NCI-H226 (cell line): Measurements from ENCODE around the gene FOXP4.
A peak's percentile ranks its signal among the peaks of the same experiment; 100 is the strongest.

ENCODE experiments used
- DNase-seq: peaks from one replicate; pipeline ENCODE4 v3.0.0-alpha.2; 2015

FOXP4 gene

DNA sequence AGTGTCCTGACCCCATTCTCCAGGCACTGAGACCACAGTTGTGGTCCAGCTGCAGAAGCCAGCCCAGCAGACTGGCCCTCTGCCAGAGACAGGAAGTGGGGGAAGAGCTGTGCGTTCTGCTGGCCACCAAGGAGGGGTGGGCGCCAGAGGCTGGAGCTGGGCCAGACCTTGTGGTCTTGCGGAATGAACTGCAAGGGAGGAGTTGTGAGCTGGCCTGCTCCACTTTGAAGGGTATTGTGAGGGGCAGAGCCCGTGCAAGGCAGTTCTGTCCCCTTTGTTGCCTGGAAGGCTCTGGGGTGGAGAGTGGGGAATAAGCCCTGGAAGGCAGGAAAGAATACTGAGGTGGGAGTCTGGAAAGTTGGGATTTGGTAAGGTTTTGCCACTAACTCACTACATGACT lies 88.5 kb downstream of the FOXP4 start:
- no peak for DNase-seq

DNA sequence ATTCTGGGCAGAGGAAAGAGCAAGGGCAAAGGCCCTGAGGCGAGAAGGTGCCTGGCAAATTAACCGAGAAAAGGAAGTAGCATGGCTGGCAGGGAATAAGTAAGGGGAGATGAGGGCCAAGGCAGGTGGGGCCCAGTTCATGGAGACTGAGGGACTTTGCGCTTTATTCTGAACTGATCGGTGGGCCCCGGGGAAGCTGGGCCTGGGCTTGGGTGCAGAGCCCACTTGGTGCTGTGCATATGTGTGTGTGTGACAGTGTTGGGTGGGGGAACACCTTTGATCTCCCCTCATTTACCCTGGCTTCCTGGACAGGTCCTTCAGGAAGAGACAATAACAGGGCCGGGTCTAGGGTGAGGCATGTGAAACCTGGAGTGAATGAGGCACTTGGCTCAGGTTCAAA lies 89.2 kb downstream of the FOXP4 start:
- no peak for DNase-seq

DNA sequence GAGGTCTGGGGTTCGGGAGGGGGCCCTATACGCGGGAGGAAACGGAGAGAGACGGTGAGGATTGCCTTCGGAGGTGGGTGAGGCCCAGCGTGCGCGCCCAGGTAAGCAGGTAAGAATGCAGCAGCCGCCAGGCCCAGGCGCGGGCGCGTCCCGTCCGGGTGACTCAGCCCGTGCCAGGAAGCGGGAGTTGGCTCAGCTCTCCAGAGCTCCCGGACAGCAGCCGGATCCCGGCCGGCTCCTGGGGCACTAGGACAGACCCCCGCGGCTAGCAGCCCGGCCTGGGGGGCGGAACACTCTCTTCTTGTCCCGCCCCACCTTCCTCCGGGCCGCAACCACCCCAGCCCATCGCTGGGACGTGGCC lies 90.6 kb downstream of the FOXP4 start:
- peak; percentile 81 for DNase-seq

DNA sequence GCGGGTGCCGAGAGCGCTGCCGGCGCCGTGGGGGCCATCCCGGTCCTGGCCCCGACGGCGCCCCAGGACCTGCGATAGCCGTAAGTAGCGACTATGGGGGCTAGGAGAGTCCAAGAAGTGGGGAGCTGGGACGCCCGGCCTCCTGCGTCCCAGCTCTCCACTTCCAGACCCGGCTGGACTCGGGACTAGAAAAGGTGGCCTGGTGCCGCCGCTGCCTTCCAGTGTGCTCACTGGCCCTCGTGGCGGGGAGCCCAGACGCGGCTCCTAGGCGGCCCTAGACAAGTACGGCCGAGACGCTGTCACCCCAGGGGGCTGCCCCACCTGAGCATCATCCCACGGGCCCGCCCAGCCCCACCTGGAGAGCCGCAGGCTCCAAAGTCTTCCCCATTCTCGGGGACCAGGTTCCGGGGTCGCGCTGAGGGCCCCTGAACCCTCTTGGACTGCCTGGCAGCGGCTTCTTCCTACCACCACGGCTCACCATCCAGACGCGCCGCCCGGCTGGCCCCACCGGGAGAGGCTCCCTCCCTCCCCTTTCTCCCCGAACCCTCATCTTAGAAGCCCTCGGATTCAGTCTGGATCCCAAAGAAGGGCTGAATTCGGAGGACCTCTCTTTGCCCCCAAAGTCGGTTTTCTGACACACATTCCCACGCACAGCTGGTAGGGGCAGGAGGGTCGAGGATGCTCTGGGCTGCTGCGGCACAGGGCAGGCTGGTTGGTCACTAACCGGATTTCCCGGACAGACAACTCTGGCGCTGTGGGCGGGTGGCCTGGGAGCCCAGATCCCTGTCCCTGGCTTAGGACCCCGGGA lies 91.2 kb downstream of the FOXP4 start:
- no peak for DNase-seq

DNA sequence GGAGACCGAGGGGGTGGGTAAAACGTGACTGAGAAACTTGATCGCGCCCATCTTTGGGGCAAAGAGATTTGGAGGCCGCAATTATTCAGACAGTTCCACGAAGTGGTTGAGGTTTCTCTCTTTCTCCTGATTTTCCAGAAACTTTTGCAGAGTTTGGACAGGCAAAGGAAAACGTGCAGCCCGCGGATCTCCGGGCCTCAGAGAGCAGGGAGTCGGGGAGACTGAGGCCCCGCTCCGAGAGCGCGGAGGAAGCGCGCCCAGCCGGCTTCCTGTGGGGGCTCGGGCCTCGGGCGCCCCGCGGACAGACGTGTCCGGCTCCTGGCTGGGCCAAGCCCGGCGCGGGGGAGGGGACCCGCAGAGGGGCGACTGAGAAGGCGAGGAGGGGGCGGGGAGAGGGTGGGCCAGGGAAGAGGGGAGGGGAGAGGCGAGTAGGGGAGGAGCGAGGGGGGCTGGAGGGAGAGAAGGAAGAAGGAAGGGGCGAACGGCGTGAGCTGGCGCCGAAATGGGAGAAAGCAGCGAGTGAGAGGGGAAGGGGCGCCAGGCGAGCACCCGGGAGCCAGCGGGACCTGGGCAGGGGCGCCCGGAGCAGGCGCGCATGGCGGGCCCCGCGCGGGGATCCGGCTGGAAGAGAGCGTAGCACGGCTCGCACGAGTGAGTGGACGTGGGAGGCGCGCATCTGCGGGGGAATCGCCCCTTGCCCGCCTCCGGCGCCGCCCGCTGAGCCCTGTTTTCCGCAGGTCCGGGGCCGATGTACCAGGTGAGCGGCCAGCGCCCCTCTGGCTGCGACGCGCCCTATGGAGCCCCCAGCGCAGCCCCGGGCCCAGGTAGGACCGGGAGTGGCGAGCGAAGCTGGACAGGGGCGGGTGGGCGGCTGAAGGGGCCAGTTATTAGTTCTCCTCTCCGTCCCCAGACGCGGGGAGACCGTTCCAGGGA lies 92.1 kb downstream of the FOXP4 start, which contains the start of gene MDFI:
TSS of gene MDFI (plus strand) at position 467 of the 933 bp plus-strand sequence. CDS start at position 749, 282 bp downstream.
- DNase-seq: no peak

DNA sequence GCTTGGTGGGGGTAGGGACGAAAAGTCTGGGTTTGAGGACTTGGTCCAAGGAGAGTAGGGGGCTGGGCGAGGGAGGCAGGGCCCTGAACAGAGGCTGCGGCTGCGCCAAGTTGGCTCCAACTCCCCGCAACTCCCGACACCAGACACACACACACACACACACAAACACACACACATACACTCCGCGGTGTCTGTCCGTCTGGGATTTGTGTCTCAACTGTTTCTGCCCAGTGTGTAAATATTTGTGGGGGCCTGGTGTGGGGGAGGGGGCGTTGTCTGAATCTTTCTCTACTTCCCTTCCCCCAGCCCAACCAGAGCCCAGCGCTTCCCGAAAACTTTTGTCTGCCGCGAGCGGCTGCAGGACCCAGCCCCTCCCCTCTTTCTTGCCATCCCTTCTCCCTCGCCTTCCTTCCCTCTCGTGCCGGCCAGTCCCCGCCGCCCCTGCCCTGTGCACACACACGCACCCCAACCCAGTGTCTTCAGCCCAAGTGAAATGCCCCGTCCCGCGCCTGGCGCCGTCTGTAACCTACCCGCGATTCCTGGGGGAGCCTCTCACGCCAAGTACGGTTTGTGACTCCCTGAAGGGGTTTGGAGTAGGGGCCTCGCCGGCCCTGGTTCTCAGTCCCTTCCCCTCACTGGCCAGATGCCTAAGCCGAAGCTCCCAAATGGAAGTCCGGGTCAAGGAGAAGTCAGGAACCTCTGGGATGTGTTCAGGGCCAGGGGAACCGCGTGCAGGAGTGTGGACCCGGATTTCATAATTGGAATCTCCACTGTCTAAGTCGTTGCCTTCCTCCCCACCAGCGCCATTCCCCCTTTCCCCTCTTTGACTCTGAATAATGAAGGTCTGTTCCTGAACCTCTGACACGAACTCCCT lies 93.0 kb downstream of the FOXP4 start:
- DNase-seq: no peak

DNA sequence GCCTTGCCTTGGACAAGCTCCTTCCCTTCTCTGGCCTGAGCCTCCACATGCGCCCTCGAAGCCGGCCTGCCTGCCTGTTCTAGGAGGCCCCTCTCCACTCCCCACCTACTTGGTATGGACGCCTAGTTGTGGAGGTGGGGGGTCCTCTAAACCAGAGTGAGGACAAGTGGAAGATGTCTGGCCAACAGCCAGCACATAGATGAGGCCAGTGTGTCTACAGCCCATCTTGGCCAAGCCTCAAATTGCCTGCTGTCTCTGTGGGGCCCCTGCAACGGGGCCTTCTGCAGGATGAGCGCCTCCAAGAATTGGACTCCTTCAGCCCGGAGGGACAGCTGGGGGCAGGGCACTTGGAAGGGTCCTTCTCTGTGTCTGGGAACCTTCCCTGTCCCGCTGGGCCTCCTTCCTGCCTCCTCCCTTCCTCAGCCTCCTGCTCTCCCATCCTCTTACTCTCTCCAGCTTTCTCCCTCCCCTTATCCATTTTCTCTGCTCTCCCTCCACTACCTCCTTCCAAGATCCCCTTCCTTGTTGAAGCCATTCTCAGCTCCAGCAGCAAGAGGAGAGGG lies 93.7 kb downstream of the FOXP4 start:
- no peak for DNase-seq

DNA sequence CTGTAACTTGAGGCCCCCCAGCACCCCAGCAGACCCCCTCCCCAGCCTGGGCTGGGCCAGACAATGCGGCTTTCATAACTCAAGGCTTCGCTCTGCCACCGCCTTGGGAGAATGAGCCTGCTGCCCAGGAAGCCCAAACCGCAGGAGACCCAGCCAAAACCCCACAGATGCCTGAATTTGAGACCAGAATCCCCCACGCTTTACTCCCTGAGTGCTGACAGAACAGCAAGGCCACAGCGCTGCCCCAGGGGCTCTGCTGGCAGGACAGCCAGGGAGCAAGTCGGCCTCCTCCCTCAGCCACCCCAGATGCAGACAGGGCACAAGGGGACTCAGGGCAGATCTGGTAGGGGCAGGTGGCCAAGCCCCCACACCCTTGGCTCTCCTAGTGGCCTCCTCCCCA lies 94.2 kb downstream of the FOXP4 start:
- no peak for DNase-seq

DNA sequence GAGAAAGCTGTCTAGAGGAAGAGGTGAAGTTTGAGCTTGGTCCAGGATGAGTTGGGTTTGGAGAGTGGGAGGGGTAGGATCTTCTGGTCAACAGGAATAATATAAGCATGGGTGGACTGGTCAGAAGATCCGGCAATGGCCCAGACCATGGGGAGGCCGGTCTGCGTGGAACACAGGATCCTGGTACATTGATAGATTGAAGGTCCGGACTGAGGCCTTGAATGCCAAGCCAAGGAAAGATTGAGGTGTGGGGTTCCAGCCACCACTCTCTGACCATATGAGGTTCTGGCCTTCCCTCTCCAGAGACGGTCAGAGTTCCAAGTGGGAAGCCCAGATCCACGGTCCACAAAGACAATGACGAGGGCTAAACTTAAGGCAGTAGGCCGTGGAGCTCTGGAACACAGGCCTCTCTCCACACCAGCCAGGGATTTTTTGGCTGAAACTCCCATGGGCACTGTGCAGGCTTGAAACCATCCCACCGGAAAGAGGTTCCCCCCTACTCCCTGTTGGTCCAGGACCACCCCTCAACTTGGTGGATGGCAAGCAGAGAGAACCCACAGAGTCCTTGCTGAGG lies 95.3 kb downstream of the FOXP4 start:
- DNase-seq: no peak

DNA sequence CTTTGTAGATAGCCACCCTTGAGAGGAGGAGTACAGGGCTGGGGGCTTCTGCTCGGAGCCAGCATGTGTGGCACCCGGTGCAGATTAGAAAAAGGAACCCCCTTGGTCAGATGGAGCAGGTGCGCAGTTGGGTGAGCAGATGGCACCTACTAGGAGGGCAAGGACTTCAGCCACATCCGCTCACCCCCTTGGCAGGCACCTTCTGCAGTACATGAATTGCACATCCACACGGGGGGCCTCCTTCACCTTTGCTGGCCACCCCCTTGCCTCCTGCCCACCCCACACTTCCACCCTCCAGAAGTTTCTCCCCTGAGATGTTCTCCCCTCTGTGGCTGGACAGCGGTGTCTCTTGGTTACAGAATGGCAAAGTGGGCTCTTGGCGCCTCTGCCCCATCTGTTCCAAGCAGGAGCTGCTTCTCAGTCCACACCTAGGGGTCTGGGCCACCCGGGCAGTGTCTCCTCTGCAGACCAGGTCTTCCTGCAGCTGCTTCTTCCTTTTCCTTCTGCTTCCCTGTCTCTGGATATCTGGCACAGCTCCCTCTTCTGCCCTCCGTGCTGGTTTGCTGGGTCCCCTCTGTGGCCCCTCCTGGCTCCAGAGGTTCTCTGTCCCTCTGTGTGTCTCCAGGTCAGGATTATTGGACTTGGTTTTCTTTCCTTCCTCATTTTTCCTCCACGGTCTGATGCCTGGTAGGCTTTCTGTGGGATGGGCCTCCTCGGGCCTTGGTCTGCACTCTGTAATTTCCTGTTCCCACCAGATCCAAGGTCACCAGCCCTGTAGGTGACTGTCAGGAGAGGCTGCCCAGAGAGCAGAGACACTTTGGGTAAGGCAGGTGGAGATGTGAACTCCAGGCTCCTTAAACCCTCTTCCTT lies 96.1 kb downstream of the FOXP4 start:
- no peak for DNase-seq

DNA sequence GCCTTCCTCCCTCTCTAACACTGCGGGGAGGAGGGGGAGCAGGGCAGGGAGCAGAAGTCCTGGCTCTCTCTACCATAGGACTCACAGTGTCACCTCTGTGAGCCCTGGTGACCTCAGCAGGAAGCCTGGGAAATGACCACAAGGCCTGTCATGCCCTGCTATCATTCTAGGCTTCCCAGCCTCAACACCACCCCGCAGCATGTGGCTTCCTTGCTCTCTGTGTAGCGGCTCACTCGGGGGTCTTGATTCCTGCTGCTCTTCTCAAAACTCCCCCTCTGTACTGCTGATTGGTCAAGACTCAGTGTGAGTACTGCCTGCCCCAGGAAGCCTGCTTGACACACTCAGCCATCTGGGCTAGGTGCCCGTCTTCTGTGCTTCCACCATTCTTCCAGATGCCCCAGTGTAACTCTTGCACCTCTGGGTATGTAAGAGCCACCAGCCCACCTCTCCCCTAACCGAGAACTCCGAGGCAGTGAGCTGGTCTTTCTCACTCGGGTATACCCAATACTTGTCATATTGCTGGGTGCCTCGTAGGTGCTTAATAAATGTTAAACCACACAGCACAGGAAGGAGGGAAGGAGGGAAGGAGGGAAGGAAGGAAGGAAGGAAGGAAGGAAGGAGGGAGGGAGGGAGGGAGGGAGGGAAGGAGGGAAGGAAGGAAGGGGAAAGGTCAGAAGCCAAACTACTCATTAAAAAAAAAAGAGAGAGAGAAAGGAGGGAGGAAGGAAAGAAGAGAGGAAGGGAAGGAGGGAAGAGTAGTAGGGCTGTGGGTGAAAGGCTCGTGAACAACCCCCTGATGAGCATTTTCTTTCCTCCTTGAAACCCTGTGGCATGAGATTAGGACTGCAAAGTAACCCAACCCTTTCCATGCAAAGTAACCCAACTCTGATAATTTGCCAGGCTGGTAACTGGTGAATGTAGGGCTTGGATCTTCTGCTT lies 97.0 kb downstream of the FOXP4 start:
- DNase-seq: no peak

DNA sequence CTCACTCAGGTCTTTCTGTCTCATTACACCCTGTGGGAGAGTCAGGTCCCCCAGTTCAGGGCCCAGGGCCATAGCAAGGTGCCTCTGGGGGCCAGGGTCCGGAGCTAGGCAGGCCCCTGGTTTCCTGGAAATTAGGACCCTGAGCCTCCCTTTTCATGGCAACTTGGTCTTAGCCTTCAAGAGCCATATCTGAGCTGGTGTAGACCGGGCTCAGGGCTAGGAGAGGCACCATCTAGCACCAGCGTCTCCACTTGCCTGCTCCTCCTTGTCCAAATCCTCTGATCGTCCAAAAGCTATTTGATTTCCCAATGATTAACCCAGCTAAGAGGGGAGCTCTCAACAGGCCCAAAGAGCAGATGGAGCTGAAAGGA lies 97.7 kb downstream of the FOXP4 start:
- DNase-seq: no peak

DNA sequence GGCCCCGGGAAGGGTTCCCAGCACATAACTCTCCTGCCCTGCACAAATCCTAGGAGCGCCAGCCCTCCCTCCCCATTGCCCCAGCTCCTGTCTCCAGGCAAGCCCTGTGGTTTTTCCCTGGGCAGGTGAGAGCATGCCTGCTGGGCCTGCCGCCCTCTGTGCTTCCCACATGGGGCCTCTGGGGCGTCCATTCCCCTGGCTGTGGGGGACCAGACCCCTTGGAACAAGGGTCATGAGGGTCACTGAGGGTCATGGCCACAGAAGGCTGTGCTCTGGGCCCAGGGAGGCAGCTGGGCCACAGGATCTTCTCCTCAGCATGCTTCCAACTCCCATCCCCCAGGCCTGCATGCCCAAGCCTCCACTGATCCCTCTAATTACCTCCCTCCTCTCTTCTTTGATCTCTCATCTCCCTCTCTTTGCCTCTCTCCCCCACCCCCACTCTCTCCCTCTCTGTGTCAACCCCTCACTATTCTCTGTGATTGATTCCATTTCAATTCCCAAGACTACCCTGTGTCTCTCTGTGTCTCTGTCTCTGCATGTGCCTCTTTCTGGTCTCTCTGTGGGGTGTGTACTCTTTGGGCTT lies 98.2 kb downstream of the FOXP4 start:
- no peak for DNase-seq

DNA sequence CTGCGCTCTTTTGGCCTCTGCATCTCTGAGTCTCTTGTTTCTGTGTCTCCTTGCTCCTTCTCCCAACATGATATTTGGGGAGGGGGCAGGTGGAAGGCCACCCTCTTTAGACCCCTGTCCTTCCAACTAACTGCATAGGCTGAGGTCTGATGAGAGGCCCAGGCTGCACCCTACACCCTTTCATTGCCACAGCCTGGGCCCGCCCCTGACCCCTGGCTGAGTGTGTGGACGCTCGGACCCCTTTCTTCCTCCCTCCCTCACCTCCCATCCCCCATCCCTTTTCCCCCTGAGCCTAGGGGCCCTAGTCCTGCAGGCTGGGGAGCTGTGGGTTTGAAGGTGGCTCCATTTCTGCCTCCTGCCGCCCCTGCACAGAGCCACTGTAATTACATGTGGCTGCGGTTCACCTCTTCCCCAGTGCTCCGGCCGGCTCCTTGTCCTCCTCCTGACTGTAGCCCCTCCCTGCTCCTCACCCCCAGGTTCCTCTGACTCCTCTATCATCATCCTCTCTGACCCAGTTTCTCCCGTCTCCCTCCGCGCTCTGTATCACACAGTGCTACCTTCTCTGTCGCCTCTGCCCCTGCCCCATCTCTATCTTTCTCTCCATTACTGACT lies 98.9 kb downstream of the FOXP4 start:
- no peak for DNase-seq

DNA sequence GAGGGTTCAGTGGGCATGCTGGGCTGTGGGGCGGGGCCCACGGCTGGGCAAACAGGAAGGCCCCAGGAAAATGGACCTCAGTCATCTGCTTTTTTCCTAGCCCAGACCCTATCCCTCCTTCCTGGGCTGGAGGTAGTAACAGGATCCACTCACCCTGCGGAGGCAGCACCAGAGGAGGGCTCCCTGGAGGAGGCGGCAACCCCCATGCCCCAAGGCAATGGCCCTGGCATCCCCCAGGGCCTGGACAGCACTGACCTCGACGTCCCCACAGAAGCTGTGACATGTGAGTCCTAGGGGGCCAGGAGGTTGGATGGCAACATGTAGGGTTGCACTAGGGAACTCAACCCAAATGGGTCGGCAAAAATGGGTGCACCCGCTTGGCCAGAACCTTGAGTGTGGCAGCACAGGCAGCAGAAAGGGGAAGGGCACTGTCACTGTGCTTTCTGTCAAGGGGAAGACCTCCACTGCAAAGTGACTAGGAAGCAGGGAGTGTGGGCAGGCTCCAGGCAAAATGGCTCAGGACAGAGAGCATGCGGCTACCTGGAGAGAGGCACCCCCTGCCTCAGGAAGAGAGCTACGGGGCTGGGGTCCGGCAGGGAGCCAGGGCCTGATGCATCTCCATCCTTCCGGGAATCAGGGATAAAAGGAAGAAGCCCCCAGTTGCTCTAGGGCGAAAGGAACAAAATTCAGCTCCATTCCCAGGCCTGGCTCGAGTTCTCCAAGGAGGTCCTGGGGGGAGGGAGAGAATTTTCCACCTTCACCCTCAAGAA lies 100.0 kb downstream of the FOXP4 start:
- no peak for DNase-seq

DNA sequence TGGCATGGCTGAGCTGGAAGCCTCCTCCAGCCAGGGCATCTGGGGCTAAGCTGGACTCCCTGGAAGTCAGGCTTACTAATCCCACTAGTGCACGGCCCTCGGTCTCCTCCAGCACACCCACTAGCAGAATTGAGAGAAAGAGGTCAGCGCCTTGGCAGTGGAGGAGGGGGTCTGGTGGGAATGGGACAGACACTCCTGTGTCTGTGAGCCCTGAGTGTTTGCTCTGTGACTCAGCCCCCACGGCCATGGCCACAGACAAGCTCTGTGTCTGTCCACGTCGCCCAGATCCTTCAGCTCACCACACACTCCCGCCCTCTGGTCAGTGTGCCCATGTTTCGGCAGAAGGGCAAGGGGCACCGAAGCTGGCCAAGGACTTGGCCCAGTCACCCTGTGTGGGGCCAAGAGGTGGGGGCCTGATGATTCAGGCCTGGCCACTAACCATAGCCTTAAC lies 100.9 kb downstream of the FOXP4 start:
- DNase-seq: no peak

DNA sequence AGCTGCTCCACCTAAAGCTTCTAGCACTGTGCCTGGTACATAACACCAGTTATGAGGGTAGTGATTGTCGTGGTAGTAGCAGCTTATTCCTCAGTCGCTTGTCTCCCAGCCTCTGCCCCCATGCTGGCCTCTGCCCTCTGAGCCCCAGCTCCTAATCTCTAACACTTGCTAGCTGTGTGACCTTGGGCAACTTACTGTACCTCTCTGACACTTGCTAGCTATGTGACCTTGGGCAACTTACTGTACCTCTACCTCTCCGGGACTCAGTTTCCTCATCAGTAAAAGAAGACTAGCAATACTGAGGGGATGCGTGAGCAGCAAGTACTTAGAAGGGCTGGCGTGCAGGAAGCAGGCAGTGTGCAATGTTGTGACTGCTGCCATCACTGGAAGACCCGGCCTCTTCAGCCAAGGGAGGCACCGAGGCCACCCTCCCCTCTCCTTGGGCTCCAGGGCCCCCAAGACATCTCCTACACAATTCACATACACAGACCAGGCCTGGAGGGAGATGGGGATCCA lies 101.9 kb downstream of the FOXP4 start:
- DNase-seq: no peak

DNA sequence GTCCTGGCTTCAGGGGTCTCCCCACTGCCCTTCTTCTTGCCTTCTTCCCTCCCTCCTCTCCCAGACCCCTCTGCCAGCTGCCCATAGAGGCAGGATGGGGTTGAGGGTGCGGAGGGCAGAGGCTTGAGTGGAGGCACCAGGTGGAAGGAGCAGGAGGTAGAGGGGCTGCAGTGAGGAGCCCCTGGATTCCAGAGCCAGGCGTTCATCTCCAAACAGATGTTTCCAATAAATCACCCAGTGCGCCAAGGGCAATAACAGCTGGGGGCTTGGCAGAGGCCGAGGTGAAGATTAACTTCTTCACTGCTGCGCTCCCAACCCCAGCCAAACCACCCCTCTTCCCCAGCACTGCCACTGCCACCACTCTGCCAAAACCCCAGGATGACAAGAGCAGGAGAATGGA lies 102.7 kb downstream of the FOXP4 start:
- no peak for DNase-seq
